H9 (cell line): ENCODE results near the gene TRIM67. TPM values are rescaled to one million over a fixed set of nuclear protein-coding genes. Genes with fewer than 3 reads are reported as not detected.

Experiments
- DNase-seq: peaks from one replicate; pipeline ENCODE4 v3.0.0-alpha.2; 2017
- H2AFZ ChIP-seq: one replicate; pipeline ENCODE4 v1.6.1; 2013; ENCODE audit warnings: mild to moderate bottlenecking, low read length, control low read depth, moderate library complexity
- H2AK5ac ChIP-seq: 2 replicates; pipeline ENCODE4 v1.6.1; 2013; ENCODE audit warnings: low read length, control low read depth, mixed read lengths; ENCODE audit not compliant: insufficient read length
- H2BK120ac ChIP-seq: one replicate; pipeline ENCODE4 v1.6.1; 2013; ENCODE audit warnings: low read depth, mild to moderate bottlenecking, low read length, control low read depth, inconsistent platforms; ENCODE audit not compliant: poor library complexity, severe bottlenecking
- H2BK12ac ChIP-seq: 2 replicates; pipeline ENCODE4 v1.6.1; 2013; ENCODE audit warnings: low read length, control low read depth, mixed read lengths, low read depth; ENCODE audit not compliant: insufficient read length
- H2BK15ac ChIP-seq: 2 replicates; pipeline ENCODE4 v1.6.1; 2013; ENCODE audit warnings: low read depth, low read length, control low read depth
- H2BK20ac ChIP-seq: one replicate; pipeline ENCODE4 v1.6.1; 2013; ENCODE audit warnings: low read depth, mild to moderate bottlenecking, low read length, control low read depth, inconsistent platforms; ENCODE audit not compliant: poor library complexity, severe bottlenecking
- H2BK5ac ChIP-seq: 2 replicates; pipeline ENCODE4 v1.6.1; 2013; ENCODE audit warnings: low read length, control low read depth, mixed read lengths; ENCODE audit not compliant: insufficient read length
- H3K14ac ChIP-seq: 2 replicates; pipeline ENCODE4 v1.6.1; 2013; ENCODE audit warnings: low read length, control low read depth; ENCODE audit not compliant: insufficient read depth
- H3K18ac ChIP-seq: 2 replicates; pipeline ENCODE4 v1.6.1; 2013; ENCODE audit warnings: low read depth, mild to moderate bottlenecking, mixed read lengths, low read length, control low read depth; ENCODE audit not compliant: insufficient read length
- H3K23ac ChIP-seq: 2 replicates; pipeline ENCODE4 v1.6.1; 2013; ENCODE audit warnings: low read length, control low read depth, mixed read lengths, low read depth; ENCODE audit not compliant: insufficient read length
- H3K23me2 ChIP-seq: 2 replicates; pipeline ENCODE4 v1.6.1; 2013; ENCODE audit warnings: low read depth, mild to moderate bottlenecking, mixed read lengths, low read length, control low read depth; ENCODE audit not compliant: insufficient read length, poor library complexity, severe bottlenecking
- H3K27ac ChIP-seq: 2 replicates; pipeline ENCODE4 v1.5.1; 2013; ENCODE audit warnings: low read length, control low read depth, mixed read lengths, low read depth; ENCODE audit not compliant: insufficient read length
- H3K27me3 ChIP-seq: 2 replicates; pipeline ENCODE4 v1.6.1; 2013; ENCODE audit warnings: low read length, control low read depth, inconsistent platforms; ENCODE audit not compliant: insufficient read depth
- H3K4ac ChIP-seq: 2 replicates; pipeline ENCODE4 v1.6.1; 2013; ENCODE audit warnings: low read depth, mild to moderate bottlenecking, control low read depth, inconsistent platforms, low read length, moderate library complexity
- H3K4me1 ChIP-seq: 2 replicates; pipeline ENCODE4 v1.6.1; 2013; ENCODE audit warnings: low read length, control low read depth, inconsistent platforms; ENCODE audit not compliant: insufficient read depth
- H3K4me2 ChIP-seq: 2 replicates; pipeline ENCODE4 v1.6.1; 2013; ENCODE audit warnings: low read length, control low read depth, mixed read lengths; ENCODE audit not compliant: insufficient read length, insufficient read depth
- H3K56ac ChIP-seq: 2 replicates; pipeline ENCODE4 v1.6.1; 2013; ENCODE audit warnings: low read depth, mild to moderate bottlenecking, mixed read lengths, low read length, control low read depth; ENCODE audit not compliant: insufficient read length
- H3K79me1 ChIP-seq: 2 replicates; pipeline ENCODE4 v1.6.1; 2013; ENCODE audit warnings: low read depth, mild to moderate bottlenecking, moderate library complexity, low read length, control low read depth, inconsistent platforms; ENCODE audit not compliant: insufficient read depth, poor library complexity, severe bottlenecking
- H3K79me2 ChIP-seq: 2 replicates; pipeline ENCODE4 v1.6.1; 2013; ENCODE audit warnings: low read length, control low read depth, inconsistent platforms; ENCODE audit not compliant: insufficient read depth
- H3K9ac ChIP-seq: 2 replicates; pipeline ENCODE4 v1.6.1; 2013; ENCODE audit warnings: low read length, control low read depth, mixed read lengths; ENCODE audit not compliant: insufficient read length; ENCODE audit errors: extremely low read depth
- H3K9me3 ChIP-seq: one replicate; pipeline ENCODE4 v1.6.1; 2013; ENCODE audit warnings: low read depth, low read length, inconsistent platforms; ENCODE audit not compliant: control insufficient read depth
- H3T11ph ChIP-seq: one replicate; pipeline ENCODE4 v1.6.1; 2013; ENCODE audit warnings: mild to moderate bottlenecking, low read length, control low read depth, inconsistent platforms
- H4K20me1 ChIP-seq: one replicate; pipeline ENCODE4 v1.6.1; 2013; ENCODE audit not compliant: control insufficient read depth, insufficient read length, insufficient read depth
- H4K5ac ChIP-seq: 2 replicates; pipeline ENCODE4 v1.6.1; 2013; ENCODE audit warnings: low read depth, mild to moderate bottlenecking, mixed read lengths, low read length, control low read depth; ENCODE audit not compliant: insufficient read length
- H4K8ac ChIP-seq: replicated peaks from 2 replicates; pipeline ENCODE4 v1.6.1; 2013; ENCODE audit warnings: low read length, control low read depth, mixed read lengths, low read depth; ENCODE audit not compliant: insufficient read length
- H4K91ac ChIP-seq: 2 replicates; pipeline ENCODE4 v1.6.1; 2013; ENCODE audit warnings: low read depth, mild to moderate bottlenecking, moderate library complexity, mixed read lengths, low read length, control low read depth; ENCODE audit not compliant: insufficient read length
- H3K27ac Mint-ChIP-seq, 3 experiments: 2 replicates in 2 of 3; 3 replicates in 1 of 3; pipeline ENCODE4 v1.8.0; 2020 to 2021; ENCODE audit warnings: mixed read lengths in 3 of 3, mild to moderate bottlenecking in 1 of 3, moderate library complexity in 1 of 3
- H3K27me3 Mint-ChIP-seq: 2 replicates; pipeline ENCODE4 v1.8.0; 2021; ENCODE audit warnings: low read depth, mild to moderate bottlenecking, moderate library complexity, mixed read lengths
- H3K36me3 Mint-ChIP-seq, 3 experiments: 2 replicates in 2 of 3; 3 replicates in 1 of 3; pipeline ENCODE4 v1.8.0; 2020 to 2021; ENCODE audit warnings: low read depth in 3 of 3, mixed read lengths in 3 of 3; ENCODE audit not compliant: insufficient read depth in 1 of 3
- H3K4me1 Mint-ChIP-seq, 2 experiments: 2 replicates each; pipeline ENCODE4 v1.8.0; 2020; ENCODE audit warnings: mixed read lengths in 2 of 2
- H3K4me3 Mint-ChIP-seq, 2 experiments: 2 replicates in 1 of 2; 3 replicates in 1 of 2; pipeline ENCODE4 v1.8.0; 2020 to 2021; ENCODE audit warnings: mild to moderate bottlenecking in 2 of 2, mixed read lengths in 2 of 2, moderate library complexity in 1 of 2
- H3K9me3 Mint-ChIP-seq, 2 experiments: 2 replicates in 1 of 2; 3 replicates in 1 of 2; pipeline ENCODE4 v1.8.0; 2020; ENCODE audit warnings: mild to moderate bottlenecking in 2 of 2, mixed read lengths in 2 of 2, moderate library complexity in 1 of 2
- CTCF ChIP-seq: fragments of 200-600 bp; sonication (generic); conservative IDR thresholded peaks from 3 replicates; pipeline ENCODE4 v1.8.0; 2021; ENCODE audit warnings: antibody characterized with exemption, mild to moderate bottlenecking
- WGBS: extraction: QIAGEN DNeasy Blood & Tissue Kit; methylation state at CpG from one replicate; pipeline ENCODE4 v1.1.7; 2013; ENCODE audit warnings: missing lambda C conversion rate, low lambda C conversion rate, mixed read lengths; ENCODE audit not compliant: insufficient read length; ENCODE audit errors: extremely low coverage; 5-methylcytosine and 5-hydroxymethylcytosine counted together
- total RNA-seq: library from RNA; stranded (reverse); gene quantifications from 2 replicates; pipeline ENCODE4 v1.2.1, GENCODE V29; 2021

The TRIM67 gene
- total RNA-seq, 1 experiment from 2014 or later, result not detected

- Histone ChIP-seq H3K27me3 (no peaks in the 10 kb centered on the region), H3K79me1 (no peaks in the 10 kb centered on the region), H3K79me2 (no peaks in the 10 kb centered on the region), H3K27ac (no peak overlapping the region), H3K4me2 (no peak overlapping the region), H4K20me1 (no peaks in the 10 kb centered on the region), H3K23me2 (no peaks in the 10 kb centered on the region), H4K91ac (no peak overlapping the region), H3K56ac (no peak overlapping the region), H3K4me1 (no peaks in the 10 kb centered on the region), H3K9ac (no peak overlapping the region), H2BK5ac (no peak overlapping the region), H2BK120ac (no peak overlapping the region), H3K14ac (no peak overlapping the region; the same call in 1 of the 2 replicates), H2BK15ac (no peak overlapping the region), H3T11ph (no peak overlapping the region), H3K18ac (no peak overlapping the region), H3K23ac (no peak overlapping the region), H3K9me3 (no peaks in the 10 kb centered on the region), H2AK5ac (no peak overlapping the region), H3K4ac (no peak overlapping the region), H4K8ac (no peak overlapping the region), H2BK20ac (no peak overlapping the region), H2BK12ac (no peak overlapping the region), H4K5ac (no peak overlapping the region), H2AFZ (no peak overlapping the region)
- H3K4me1 Mint-ChIP-seq, result no peaks in the 10 kb centered on the region
- H3K36me3 Mint-ChIP-seq, result no peaks in the 10 kb centered on the region
- no peak for TF ChIP-seq CTCF
- no peak overlapping the region for H3K27ac Mint-ChIP-seq
- no peaks in the 10 kb centered on the region for H3K9me3 Mint-ChIP-seq
- H3K4me3 Mint-ChIP-seq, result no peak overlapping the region
- peaks cover 29% of the 10 kb centered on the region for H3K27me3 Mint-ChIP-seq
- WGBS, result no CpG with 5 or more reads among the region's 5 CpGs
- DNase-seq, result no peak
These were observed 27.2 kb upstream of the TRIM67 start for GRCh38 chr1:231134624-231135023.
